ENCODE data around the gene METTL25B.

Gene METTL25B

DNA sequence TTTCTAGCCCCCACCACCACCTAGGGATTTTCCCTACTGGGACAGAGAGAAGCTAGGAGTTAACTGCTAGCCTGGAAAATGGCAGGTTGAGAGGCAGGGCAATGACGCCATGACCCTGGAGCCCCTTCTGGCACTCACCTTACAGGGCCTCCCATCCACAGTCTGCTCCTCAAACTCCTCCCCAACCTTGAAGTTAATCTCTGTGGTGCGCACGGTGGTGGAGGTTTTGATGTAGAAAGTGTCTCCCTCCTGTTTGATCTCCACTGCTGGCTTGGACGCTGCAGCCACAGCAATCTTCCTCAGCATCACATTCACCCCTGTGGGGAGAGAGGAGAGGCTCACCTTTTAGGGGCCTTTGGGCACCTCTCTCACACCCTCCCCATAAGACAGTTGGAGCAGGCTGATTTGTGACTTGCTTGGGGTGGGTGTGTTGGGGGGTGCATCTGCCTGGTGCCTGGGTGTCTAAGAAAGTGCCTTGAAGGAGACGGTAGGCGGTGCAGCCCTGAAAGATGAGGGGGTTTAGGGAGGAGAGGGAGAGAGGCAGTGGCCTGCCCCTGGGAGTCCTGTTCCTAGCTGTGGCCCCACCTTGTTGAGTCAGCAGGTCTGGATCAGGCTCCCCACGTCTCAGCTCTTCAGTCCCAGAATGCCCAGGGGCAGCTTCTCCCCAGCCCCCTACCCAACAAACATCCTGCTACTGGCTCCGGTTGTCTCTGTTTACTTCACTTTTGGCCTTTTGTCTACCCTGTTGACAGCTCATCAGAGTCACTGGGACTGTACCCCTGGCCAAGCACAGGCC lies 27.3 kb upstream of the METTL25B start:
- no peak for DNase-seq (ENCODE audit: low spot score)

GRCh38 chr1:156703336-156703735 lies 24.9 kb upstream of the METTL25B start:
- DNase-seq (ENCODE audit: low spot score), result no peak

- DNase-seq (ENCODE audit: low spot score), result no peak
Measured at GRCh38 chr1:156703741-156704140, 24.5 kb upstream of the METTL25B start.

DNA sequence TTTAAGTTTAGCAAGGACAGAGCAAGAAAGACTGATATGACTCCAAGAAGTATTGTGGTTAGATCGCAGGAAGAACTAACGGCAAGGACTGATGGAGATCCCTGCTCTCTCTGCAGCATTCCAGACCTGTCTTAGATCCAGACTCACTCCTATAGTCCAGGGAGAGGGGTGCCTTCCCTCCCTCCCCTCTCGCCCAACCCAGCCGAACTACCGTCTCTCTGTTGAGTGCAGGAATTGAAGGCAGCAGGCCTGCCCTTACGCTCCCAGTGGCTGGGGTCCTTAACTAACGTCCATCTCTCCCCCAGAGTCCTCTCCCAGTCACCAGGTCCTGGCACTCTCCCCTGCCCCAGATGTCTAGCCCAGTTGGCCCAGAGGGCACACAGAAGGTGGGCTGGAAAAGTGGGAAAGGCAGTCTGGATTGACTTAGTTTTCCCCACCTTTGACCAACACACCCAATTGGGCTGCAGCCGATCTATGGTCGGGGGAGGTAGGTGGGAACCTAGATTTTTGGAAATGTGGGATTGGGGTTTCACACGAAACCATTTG lies 24.0 kb upstream of the METTL25B start:
- no peak for DNase-seq (ENCODE audit: low spot score)

GRCh38 chr1:156704930-156705320 lies 23.3 kb upstream of the METTL25B start:
- DNase-seq (ENCODE audit: low spot score), result no peak

GRCh38 chr1:156705321-156705917 lies 22.9 kb upstream of the METTL25B start, which contains the start of gene CRABP2:
TSS of gene CRABP2 (minus strand) at chr1:156705583. CDS start at chr1:156705446, 137 bp downstream.
- no peak for DNase-seq (ENCODE audit: low spot score)

GRCh38 chr1:156705918-156706656 lies 22.2 kb upstream of the METTL25B start:
- DNase-seq (ENCODE audit: low spot score), result peak; percentile 55

DNA sequence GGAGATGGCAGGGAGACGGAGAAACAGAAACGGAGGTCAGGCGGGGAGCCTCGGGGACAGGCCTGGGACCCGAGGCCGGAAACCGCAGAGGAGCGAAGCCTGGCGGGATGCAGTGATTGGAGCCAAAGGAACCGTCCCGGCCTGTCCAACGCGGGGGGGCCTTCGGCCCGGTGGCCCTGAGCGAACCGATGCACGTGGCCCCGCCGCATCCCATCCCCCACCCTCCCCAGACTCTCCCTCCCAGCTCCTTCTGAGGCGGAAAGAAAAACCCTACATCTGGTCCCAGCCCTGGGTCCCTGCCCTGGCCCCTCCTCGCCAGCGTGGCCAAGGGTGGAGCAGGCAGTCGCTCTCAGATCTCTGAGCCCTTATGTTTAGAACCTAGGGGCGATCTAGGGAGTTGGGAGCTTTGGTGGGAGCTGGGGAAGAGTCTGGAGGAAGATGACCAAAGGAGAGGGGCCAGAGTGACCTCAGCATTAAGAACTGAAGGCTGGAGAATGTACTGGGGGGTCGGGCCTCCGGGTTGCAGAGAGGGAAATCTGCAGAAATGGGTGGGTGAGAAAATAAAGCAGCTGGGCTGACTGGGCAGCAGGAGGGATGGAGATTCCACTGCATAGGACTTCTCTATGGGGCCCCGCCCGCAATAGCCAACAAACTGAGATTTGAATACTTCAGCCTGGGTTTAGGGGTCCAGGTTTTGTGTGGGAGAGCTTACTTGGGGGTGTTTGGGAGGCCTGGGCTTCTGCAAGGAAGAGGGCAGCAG lies 21.4 kb upstream of the METTL25B start:
- no peak for DNase-seq (ENCODE audit: low spot score)

DNA sequence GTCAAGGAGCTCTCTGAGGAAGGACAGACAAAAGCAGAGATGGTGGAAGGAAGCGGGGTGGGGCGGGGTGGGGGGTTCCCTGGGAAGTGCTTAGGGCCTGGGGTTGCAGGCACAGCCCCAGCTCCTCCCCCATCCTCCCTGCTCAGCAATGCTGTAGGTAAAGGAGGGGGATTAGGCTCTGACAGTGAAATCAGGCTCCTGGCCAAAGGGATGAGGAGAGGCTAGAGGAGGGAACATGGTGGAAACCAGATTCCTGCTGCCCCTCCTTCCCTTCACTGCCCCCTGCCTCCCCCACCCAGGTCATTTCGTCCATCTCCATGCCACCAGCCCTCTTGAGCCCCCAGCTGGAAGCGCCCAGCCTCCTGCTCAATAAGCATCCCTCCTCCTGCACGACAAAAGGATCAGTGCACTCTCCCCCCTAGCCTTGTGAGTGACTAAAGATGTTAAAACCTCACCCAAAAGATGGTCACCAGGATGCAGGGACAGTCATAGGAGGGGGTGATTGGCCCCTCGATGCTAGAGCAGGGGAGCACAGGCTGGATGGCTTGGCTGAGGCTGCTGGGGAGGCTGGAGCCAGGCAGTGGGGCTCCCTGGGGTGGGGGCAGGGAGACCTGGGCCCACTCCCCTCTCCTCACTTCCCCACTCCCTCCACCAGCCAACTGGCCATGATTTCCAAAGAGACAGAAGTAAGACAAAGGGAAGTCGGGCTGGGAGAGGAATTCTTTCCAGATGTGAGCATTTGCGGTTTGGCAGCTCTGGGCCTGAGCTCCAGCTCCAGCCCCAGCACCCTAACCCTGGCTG lies 20.7 kb upstream of the METTL25B start:
- DNase-seq (ENCODE audit: low spot score), result no peak

GRCh38 chr1:156708218-156708661 lies 20.0 kb upstream of the METTL25B start:
- no peak for DNase-seq (ENCODE audit: low spot score)

DNA sequence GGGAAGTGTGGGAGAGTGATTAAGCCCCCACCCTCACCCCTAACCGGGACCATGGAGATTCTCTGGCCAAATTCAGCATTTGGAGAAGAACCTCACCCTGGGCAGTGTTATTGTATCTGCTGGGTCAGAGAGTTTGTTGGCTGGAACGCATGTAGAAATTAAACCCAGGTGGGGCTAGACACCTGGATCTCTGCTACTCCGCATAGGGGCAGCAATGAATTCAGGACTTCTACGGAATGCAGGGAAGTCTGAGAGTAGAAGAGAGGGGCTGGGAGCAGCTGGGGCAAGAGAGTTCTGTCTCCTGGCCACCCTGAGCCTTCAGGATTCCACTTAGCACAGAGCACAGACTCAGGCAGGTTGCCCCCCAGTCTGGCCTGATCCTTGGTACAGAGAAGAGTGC lies 19.2 kb upstream of the METTL25B start:
- no peak for DNase-seq (ENCODE audit: low spot score)

DNA sequence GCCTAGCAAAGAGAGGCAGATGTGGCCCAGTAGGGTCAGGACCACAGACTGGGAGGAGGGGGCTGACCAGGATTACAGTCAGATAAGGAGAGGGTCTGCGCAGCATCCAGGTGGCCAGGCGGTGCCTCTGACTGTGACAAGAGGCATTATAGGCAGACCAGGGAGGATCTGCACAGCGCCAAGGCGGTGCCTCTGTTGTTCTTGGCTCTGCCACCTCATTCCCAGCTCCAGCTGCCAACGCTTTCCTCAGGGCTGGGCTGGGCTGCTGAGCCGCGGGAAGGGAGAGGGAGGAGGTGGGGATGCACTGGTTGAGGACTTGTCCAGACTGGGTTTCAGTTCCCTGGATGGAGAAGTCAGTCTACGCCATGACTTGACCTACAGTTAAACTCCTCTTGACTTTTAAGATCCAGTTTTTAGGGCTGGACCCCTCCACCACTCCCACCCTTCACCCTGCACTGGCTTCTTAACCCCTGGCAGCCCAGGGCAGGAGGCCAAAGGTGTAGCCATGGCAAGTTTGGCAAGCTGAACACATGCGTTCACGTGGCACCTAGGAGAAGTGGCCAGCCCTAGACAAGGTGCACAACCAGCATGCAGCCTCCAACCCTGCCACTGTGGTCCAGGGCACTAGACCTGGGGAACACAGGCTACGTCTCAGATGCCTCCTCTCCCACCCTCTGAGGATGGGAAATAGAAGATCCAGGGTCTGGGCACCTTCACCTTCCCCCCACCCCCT lies 18.3 kb upstream of the METTL25B start:
- no peak for DNase-seq (ENCODE audit: low spot score)

GRCh38 chr1:156711011-156711817 lies 17.1 kb upstream of the METTL25B start:
- no peak for DNase-seq (ENCODE audit: low spot score)

DNA sequence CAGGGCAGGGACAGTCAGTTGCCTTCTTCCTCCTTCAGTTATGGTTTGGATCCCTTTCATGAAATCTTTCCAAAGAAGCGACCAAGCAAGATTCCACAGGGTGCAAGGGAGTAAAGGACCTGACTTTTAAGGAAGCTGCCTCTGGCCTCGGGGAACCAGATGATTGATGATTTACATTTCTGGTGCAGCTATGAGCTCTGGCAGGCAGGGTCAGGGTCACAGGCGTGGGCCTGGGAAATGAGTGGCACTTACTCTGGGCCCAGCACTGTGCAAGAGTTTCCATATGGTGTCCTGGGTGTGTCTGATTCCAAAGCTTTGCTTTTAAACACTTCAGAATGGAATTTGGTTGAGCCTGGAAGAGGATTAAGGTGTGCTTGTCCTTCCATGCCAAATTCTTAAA lies 15.6 kb upstream of the METTL25B start:
- DNase-seq (ENCODE audit: low spot score), result no peak

DNA sequence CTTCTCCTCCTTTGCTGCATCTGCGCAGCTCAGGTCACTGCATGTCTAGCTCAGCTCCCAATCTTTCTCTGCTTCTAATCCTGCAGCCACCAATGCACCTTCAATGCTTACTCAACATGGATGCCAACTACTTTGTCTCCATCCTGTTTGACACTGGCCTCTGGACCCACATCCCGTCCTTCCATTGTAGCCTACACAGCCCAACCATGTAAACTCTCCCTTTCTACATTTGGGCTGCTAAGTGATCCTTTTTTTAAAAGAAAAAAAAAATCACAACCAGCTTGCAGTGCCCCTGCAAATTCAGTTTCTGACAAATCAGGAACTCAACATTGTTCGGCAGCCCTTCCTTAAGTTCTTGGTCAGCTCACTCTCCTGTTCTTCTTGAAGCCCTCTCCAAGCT lies 13.4 kb upstream of the METTL25B start:
- no peak for DNase-seq (ENCODE audit: low spot score)

GRCh38 chr1:156717351-156717750 lies 10.9 kb upstream of the METTL25B start:
- no peak for DNase-seq (ENCODE audit: low spot score)

DNA sequence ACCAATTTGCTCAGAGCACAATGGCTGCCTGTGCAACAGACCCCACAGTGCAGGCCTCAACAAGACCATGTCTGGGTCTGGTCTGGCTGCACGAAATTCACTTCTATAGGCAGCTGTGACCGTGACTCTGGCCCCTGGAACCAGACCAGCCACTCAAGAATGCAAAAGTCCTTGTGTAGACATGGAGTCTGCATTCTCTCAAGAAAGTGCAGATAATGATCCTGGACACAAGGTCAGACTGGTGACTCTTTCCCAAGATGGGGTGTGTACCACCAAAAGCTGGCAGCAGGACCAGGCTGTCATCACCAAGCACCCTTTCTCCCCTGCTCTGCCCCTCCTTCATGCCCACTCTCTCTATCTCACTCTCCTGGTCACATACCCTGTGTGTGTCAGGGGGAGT lies 7.1 kb upstream of the METTL25B start:
- no peak for DNase-seq (ENCODE audit: low spot score)

DNA sequence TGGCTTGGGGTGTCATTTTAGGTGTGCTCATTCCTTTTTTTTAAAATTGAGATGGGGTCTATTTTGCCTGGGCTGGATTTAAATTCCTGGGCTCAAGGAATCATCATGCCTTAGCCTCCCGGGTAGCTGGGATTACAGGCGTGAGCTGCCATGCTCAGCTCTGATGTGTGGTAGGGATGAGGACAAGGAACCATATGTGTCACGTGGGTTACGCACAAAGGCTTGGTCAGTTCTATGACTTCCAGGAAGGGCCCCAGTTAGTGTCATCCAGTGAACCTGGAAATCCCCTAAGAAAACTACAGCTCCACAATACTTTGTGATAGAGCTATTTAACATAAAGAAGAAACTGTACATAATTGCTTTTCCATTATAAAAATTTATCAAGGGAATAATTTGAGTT lies 6.7 kb upstream of the METTL25B start:
- DNase-seq (ENCODE audit: low spot score), result no peak

GRCh38 chr1:156725683-156726280 lies 2.5 kb upstream of the METTL25B start:
- peak; percentile 79 for DNase-seq (ENCODE audit: low spot score)
